H1 (cell line): ENCODE results near the gene UBE2Q2. TPM values are rescaled to one million over a fixed set of nuclear protein-coding genes. Genes with fewer than 3 reads are reported as not detected.

Experiments
- CTCF ChIA-PET: fragments of 300-600 bp; sonication (Branson Sonifier 250); formaldehyde crosslinking; loops from one replicate; lab custom pipeline; 2021; ENCODE audit not compliant: partially characterized antibody; lab: Charles Lee
- POLR2A ChIA-PET: fragments of 300-600 bp; sonication (Branson Sonifier 250); formaldehyde crosslinking; loops from one replicate; lab custom pipeline; 2021; ENCODE audit warnings: inconsistent platforms; ENCODE audit not compliant: partially characterized antibody; lab: Charles Lee
- DNase-seq, 2 experiments: peaks; one replicate each; pipeline versions ENCODE4 v3.0.0 to v3.0.0-alpha.2; 2010 to 2022; ENCODE audit warnings: low spot score in 2 of 2, low read depth in 1 of 2, mixed read lengths in 1 of 2
- FAIRE-seq: peaks from 2 replicates; lab custom pipeline; 2011; peaks lifted over from hg19 to GRCh38; lab: Jason Lieb, UNC
- H2AFZ ChIP-seq: 2 replicates; pipeline ENCODE4 v1.8.1; 2012; ENCODE audit warnings: low read length, inconsistent platforms
- H2AK5ac ChIP-seq: 2 replicates; pipeline ENCODE4 v1.6.1; 2013; ENCODE audit warnings: low read depth, low read length
- H2BK120ac ChIP-seq: replicated peaks from 2 replicates; pipeline ENCODE3; 2013; ENCODE audit warnings: low read depth, low read length, inconsistent platforms
- H2BK12ac ChIP-seq: 2 replicates; pipeline ENCODE4 v1.6.1; 2013; ENCODE audit warnings: low read depth, low read length
- H2BK15ac ChIP-seq: 2 replicates; pipeline ENCODE4 v1.6.1; 2013; ENCODE audit warnings: low read length
- H2BK20ac ChIP-seq: 2 replicates; pipeline ENCODE4 v1.6.1; 2013; ENCODE audit warnings: low read length
- H2BK5ac ChIP-seq: 2 replicates; pipeline ENCODE4 v1.6.1; 2013; ENCODE audit warnings: low read depth, low read length
- H3K14ac ChIP-seq: 2 replicates; pipeline ENCODE4 v1.6.1; 2013; ENCODE audit warnings: inconsistent platforms; ENCODE audit not compliant: insufficient read length
- H3K18ac ChIP-seq: 2 replicates; pipeline ENCODE4 v1.6.1; 2013; ENCODE audit warnings: low read length; ENCODE audit errors: extremely low read depth
- H3K23ac ChIP-seq: 2 replicates; pipeline ENCODE4 v1.6.1; 2013; ENCODE audit warnings: inconsistent platforms; ENCODE audit not compliant: insufficient read length
- H3K23me2 ChIP-seq: 2 replicates; pipeline ENCODE4 v1.6.1; 2013; ENCODE audit warnings: low read depth, low read length
- H3K27ac ChIP-seq: 2 replicates; pipeline ENCODE4 v1.6.1; 2011; ENCODE audit warnings: low read depth, low read length, inconsistent platforms
- H3K27me3 ChIP-seq, 4 experiments: replicated peaks in 1 of 4; 1 replicate in 1 of 4; 2 replicates in 3 of 4; pipeline versions ENCODE4 v1.6.1 to v1.8.1; 2011 to 2013; ENCODE audit warnings: low read length in 3 of 4, mild to moderate bottlenecking in 3 of 4, inconsistent platforms in 2 of 4, mixed read lengths in 2 of 4, moderate library complexity in 1 of 4; ENCODE audit not compliant: control insufficient read depth in 3 of 4, insufficient read depth in 3 of 4; ENCODE audit errors: extremely low read depth in 1 of 4
- H3K36me3 ChIP-seq, 4 experiments: 2 replicates each; pipeline versions ENCODE4 v1.6.1 to v1.8.1; 2011 to 2013; ENCODE audit warnings: mild to moderate bottlenecking in 4 of 4, low read length in 3 of 4, moderate library complexity in 2 of 4, control low read depth in 1 of 4, inconsistent platforms in 1 of 4; ENCODE audit not compliant: insufficient read depth in 4 of 4, control insufficient read depth in 2 of 4
- H3K4ac ChIP-seq: replicated peaks from 2 replicates; pipeline ENCODE3; 2013; ENCODE audit warnings: low read length, low read depth, mixed read lengths, inconsistent platforms; ENCODE audit not compliant: insufficient read length
- H3K4me1 ChIP-seq, 4 experiments: replicated peaks in 1 of 4; 1 replicate in 1 of 4; 2 replicates in 3 of 4; pipeline versions ENCODE4 v1.6.1 to v1.8.1; 2011 to 2013; ENCODE audit warnings: low read length in 3 of 4, inconsistent platforms in 2 of 4, mixed read lengths in 1 of 4; ENCODE audit not compliant: insufficient read depth in 4 of 4, control insufficient read depth in 3 of 4
- H3K4me2 ChIP-seq, 2 experiments: 2 replicates each; pipeline versions ENCODE4 v1.6.1 to v1.8.1; 2011 to 2013; ENCODE audit warnings: low read depth in 2 of 2, low read length in 2 of 2, control low read depth in 1 of 2, inconsistent platforms in 1 of 2, mild to moderate bottlenecking in 1 of 2; ENCODE audit not compliant: insufficient read depth in 1 of 2
- H3K4me3 ChIP-seq, 4 experiments: fragments of 200-600, 300-600 bp in 1 of 4; sonication (generic), shearing (Covaris generic), sonication (Bioruptor Twin) in 1 of 4; 2 replicates each; pipeline versions ENCODE4 v1.5.1 to v1.8.1; 2011 to 2016; ENCODE audit warnings: low read length in 4 of 4, low read depth in 3 of 4, control low read depth in 2 of 4, inconsistent platforms in 2 of 4, mild to moderate bottlenecking in 2 of 4, mixed read lengths in 1 of 4, moderate library complexity in 1 of 4; ENCODE audit not compliant: insufficient read depth in 2 of 4; ENCODE audit errors: extremely low read depth in 1 of 4
- H3K56ac ChIP-seq: replicated peaks from 2 replicates; pipeline ENCODE3; 2013; ENCODE audit warnings: low read depth, mild to moderate bottlenecking, mixed read lengths, low read length, inconsistent platforms; ENCODE audit not compliant: insufficient read length
- H3K79me1 ChIP-seq: 2 replicates; pipeline ENCODE4 v1.6.1; 2013; ENCODE audit warnings: low read depth, low read length, control low read depth
- H3K79me2 ChIP-seq, 2 experiments: 2 replicates each; pipeline versions ENCODE4 v1.6.1 to v1.8.1; 2012 to 2013; ENCODE audit warnings: low read length in 2 of 2, mild to moderate bottlenecking in 2 of 2, inconsistent platforms in 1 of 2; ENCODE audit not compliant: insufficient read depth in 2 of 2, control insufficient read depth in 1 of 2
- H3K9ac ChIP-seq, 4 experiments: replicated peaks in 1 of 4; 1 replicate in 1 of 4; 2 replicates in 3 of 4; pipeline versions ENCODE4 v1.6.1 to v1.8.1; 2011 to 2013; ENCODE audit warnings: low read depth in 3 of 4, low read length in 3 of 4, control low read depth in 2 of 4, mild to moderate bottlenecking in 2 of 4, moderate library complexity in 2 of 4, inconsistent platforms in 1 of 4; ENCODE audit errors: extremely low read depth in 1 of 4
- H3K9me3 ChIP-seq, 2 experiments: 2 replicates each; pipeline versions ENCODE4 v1.6.1 to v1.8.1; 2012 to 2013; ENCODE audit warnings: mild to moderate bottlenecking in 2 of 2, moderate library complexity in 2 of 2, control low read depth in 1 of 2, inconsistent platforms in 1 of 2, low read depth in 1 of 2, low read length in 1 of 2, mixed read lengths in 1 of 2; ENCODE audit not compliant: insufficient read depth in 2 of 2
- H4K20me1 ChIP-seq, 2 experiments: replicated peaks in 1 of 2; 2 replicates each; pipeline versions ENCODE3 to v1.8.1; 2011 to 2013; ENCODE audit warnings: inconsistent platforms in 2 of 2, low read length in 2 of 2, mild to moderate bottlenecking in 1 of 2; ENCODE audit not compliant: insufficient read depth in 2 of 2, control insufficient read depth in 1 of 2
- H4K5ac ChIP-seq: 2 replicates; pipeline ENCODE4 v1.6.1; 2013; ENCODE audit warnings: low read length, low read depth, mixed read lengths, inconsistent platforms; ENCODE audit not compliant: insufficient read length
- H4K8ac ChIP-seq: 2 replicates; pipeline ENCODE4 v1.8.0; 2013; ENCODE audit warnings: mild to moderate bottlenecking, moderate library complexity, low read length, inconsistent platforms; ENCODE audit not compliant: insufficient read depth; ENCODE audit errors: extremely low read depth
- H4K91ac ChIP-seq: replicated peaks from 2 replicates; pipeline ENCODE3; 2013; ENCODE audit warnings: low read length, mixed read lengths, inconsistent platforms; ENCODE audit not compliant: insufficient read length
- ATF3 ChIP-seq: IDR thresholded peaks from 2 replicates; pipeline ENCODE4 v1.6.1; 2011; ENCODE audit warnings: low read depth, mild to moderate bottlenecking, low read length; ENCODE audit not compliant: insufficient read depth
- CHD1 ChIP-seq: IDR thresholded peaks from 2 replicates; pipeline ENCODE4 v1.6.1; 2012; ENCODE audit warnings: low read depth, low read length, improper control_type of control experiment
- E2F6 ChIP-seq: IDR thresholded peaks from 2 replicates; pipeline ENCODE4 v1.6.1; 2012; ENCODE audit warnings: inconsistent platforms
- HDAC2 ChIP-seq, 2 experiments: fragments of 300-600 bp in 1 of 2; sonication (generic) in 1 of 2; IDR thresholded peaks; 2 replicates each; pipeline ENCODE4 v1.6.1; 2011 to 2012; ENCODE audit warnings: low read depth in 2 of 2, low read length in 2 of 2, mild to moderate bottlenecking in 2 of 2, moderate library complexity in 2 of 2, borderline replicate concordance in 1 of 2, inconsistent platforms in 1 of 2
- JUN ChIP-seq: IDR thresholded peaks from 2 replicates; pipeline ENCODE4 v1.6.1; 2011; ENCODE audit warnings: low read depth, mild to moderate bottlenecking, improper control_type of control experiment, low read length
- JUND ChIP-seq: IDR thresholded peaks from 2 replicates; pipeline ENCODE4 v1.6.1; 2011; ENCODE audit warnings: mild to moderate bottlenecking, improper control_type of control experiment, low read length
- MAX ChIP-seq: IDR thresholded peaks from 2 replicates; pipeline ENCODE4 v1.6.1; 2012; ENCODE audit warnings: inconsistent platforms
- NANOG ChIP-seq: IDR thresholded peaks from 2 replicates; pipeline ENCODE4 v1.6.1; 2011; ENCODE audit warnings: low read length, low read depth, mild to moderate bottlenecking, inconsistent platforms; ENCODE audit not compliant: insufficient read depth, poor library complexity, severe bottlenecking
- POLR2A ChIP-seq, 2 experiments: IDR thresholded peaks; 1 replicate in 1 of 2; 2 replicates in 1 of 2; pipeline ENCODE4 v1.6.1; 2011; ENCODE audit warnings: low read depth in 2 of 2, low read length in 2 of 2, mild to moderate bottlenecking in 2 of 2; ENCODE audit errors: control extremely low read depth in 1 of 2
- POLR2AphosphoS5 ChIP-seq: IDR thresholded peaks from 2 replicates; pipeline ENCODE4 v1.6.1; 2011; ENCODE audit warnings: low read depth, low read length
- SIRT6 ChIP-seq: IDR thresholded peaks from one replicate; pipeline ENCODE4 v1.7.1; 2012; ENCODE audit warnings: low read length, inconsistent platforms
- SP2 ChIP-seq: IDR thresholded peaks from 2 replicates; pipeline ENCODE4 v1.6.1; 2012; ENCODE audit warnings: mild to moderate bottlenecking, low read length, inconsistent platforms
- SUZ12 ChIP-seq: fragments of 200-600 bp; sonication (generic); IDR thresholded peaks from 2 replicates; pipeline ENCODE4 v1.6.1; 2012; ENCODE audit warnings: mild to moderate bottlenecking, inconsistent platforms, low read length, moderate library complexity, mixed read lengths
- WGBS, 2 experiments: shearing (Covaris generic) in 1 of 2; methylation state at CpG; one replicate each; pipeline versions ENCODE4 v1.1.6 to v1.1.7; 2013 to 2015; ENCODE audit warnings: low lambda C conversion rate in 2 of 2, mixed read lengths in 2 of 2, inconsistent platforms in 1 of 2, low coverage in 1 of 2, missing lambda C conversion rate in 1 of 2; ENCODE audit not compliant: insufficient replicate concordance in 2 of 2, insufficient coverage in 1 of 2, insufficient read length in 1 of 2; ENCODE audit errors: extremely low coverage in 1 of 2, missing lambda C conversion rate in 1 of 2; 5-methylcytosine and 5-hydroxymethylcytosine counted together
- polyA plus RNA-seq, 7 experiments: library from polyadenylated mRNA; depleted of rRNA in 3 of 7; stranded (reverse) in 5 of 7; unstranded in 2 of 7; fragments of >200 nt in 5 of 7; fragments of 200-250 nt in 2 of 7; gene quantifications; 1 replicate in 5 of 7; 2 replicates in 1 of 7; 4 replicates in 1 of 7; pipeline versions ENCODE4 v1.2.1 to v1.2.3, GENCODE V29; 2011 to 2013; ENCODE audit warnings: missing spikeins in 2 of 7, mixed read lengths in 2 of 7
- total RNA-seq: library from RNA; stranded (reverse); fragmentation: NEBNext Ultra II Directional; extraction: Animal tissue kit (Norgen Biotek cat#: 25700); gene quantifications from 2 replicates; pipeline ENCODE4 v1.2.1, GENCODE V29; 2021

The UBE2Q2 gene
- total and polyA plus RNA-seq, 2 of the 8 experiments (the other 6 are each of a cell fraction or from before 2014, with no cell fraction given) = 10.1 to 22.7 TPM

- Histone ChIP-seq H2BK20ac (no peak overlapping the region), H3K9ac (no peak overlapping the region), H3K23ac (no peak overlapping the region), H3K4me2 (no peak overlapping the region), H3K9me3 (peaks cover 17 to 21% of the 10 kb centered on the region in 2 experiments; a peak in 3 of 4 replicates), H3K14ac (no peak overlapping the region), H2AFZ (no peak overlapping the region), H3K36me3 (peaks cover 2 to 17% (median 9%) of the 10 kb centered on the region in 4 experiments; a peak in 5 of 8 replicates), H3K4ac (no peak overlapping the region), H3K23me2 (no peaks in the 10 kb centered on the region; the same call in 1 of the 2 replicates), H2BK5ac (no peak overlapping the region), H3K79me2 (no peaks in the 10 kb centered on the region), H4K8ac (no peak overlapping the region), H3K4me3 (no peak overlapping the region), H3K18ac (no peak overlapping the region), H3K27me3 (no peaks in the 10 kb centered on the region), H3K4me1 (no peaks in the 10 kb centered on the region), H3K79me1 (no peaks in the 10 kb centered on the region), H3K56ac (no peak overlapping the region), H2BK15ac (no peak overlapping the region), H4K20me1 (no peaks in the 10 kb centered on the region), H2AK5ac (no peak overlapping the region), H2BK12ac (no peak overlapping the region), H4K91ac (no peak overlapping the region), H3K27ac (no peak overlapping the region), H2BK120ac (no peak overlapping the region), H4K5ac (no peak overlapping the region)
- DNase-seq (no peak), FAIRE-seq (no peak)
- CTCF ChIA-PET = interaction anchor here (0.6 to 2.0 kb wide), 2 partner anchors 14 to 198 kb away, joined by 3 to 6 read pairs; no protein-coding TSS in a partner anchor
- POLR2A ChIA-PET = interaction anchor here (1.0 kb wide), 1 partner anchor 100 kb away, joined by 3 read pairs; no protein-coding TSS in a partner anchor
- 91% methylated on average over 3 of the region's 3 CpGs; no CpG with 5 or more reads in 1 of the 2 experiments for WGBS, 2 experiments
- TF ChIP-seq ATF3 (no peak), E2F6 (0 out of 2 replicates have a peak, but pooled peaks have one; percentile 37), NANOG (no peak), SP2 (no peak), SUZ12 (no peak), SIRT6 (no peak), MAX (peak; percentile 60; the same call in 1 of the 2 replicates), JUN (no peak), HDAC2 (IDR thresholded peaks at IDR 0.05; ENCODE audit: borderline replicate concordance in 1 of 2, low read depth in 2 of 2, low read length in 2 of 2) (no peak), POLR2A (IDR thresholded peaks at IDR 0.05; ENCODE audit: control extremely low read depth in 1 of 2, low read depth in 2 of 2, low read length in 2 of 2) (peak in 1 of 2 experiments; percentile 58; a peak in 2 of 3 replicates), CHD1 (no peak), POLR2AphosphoS5 (peak; percentile 66; the same call in 1 of the 2 replicates), JUND (no peak)
Observed at GRCh38 chr15:75942464-75942863, 99.2 kb downstream of the UBE2Q2 start.
